ENCODE data around the gene EPSTI1.

The EPSTI1 gene

DNA sequence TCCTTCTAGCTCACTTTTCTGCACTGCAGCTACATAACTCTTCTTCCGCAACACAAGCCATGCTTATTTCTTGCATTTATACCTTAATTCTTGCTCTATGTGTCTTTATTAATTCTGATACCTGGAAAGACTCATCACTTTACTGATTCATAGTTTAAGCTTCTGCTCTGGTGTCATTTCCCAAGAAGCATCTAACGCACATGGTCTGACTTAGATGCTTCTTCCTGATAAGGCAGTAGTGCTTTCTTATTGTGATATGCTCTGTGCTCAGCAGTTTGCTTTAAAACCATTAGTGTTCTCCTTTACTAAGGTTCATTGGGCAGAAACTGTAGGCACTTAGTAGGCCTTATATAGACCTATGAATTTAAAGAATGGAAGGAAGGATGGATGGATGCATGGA lies 66.4 kb downstream of the EPSTI1 start:
- no peaks in the 10 kb centered on the region for H3K27me3 ChIP-seq (ENCODE audit: insufficient read depth, low read length)
- H3K36me3 ChIP-seq (ENCODE audit: insufficient read depth, low read depth, low read length), result no peaks in the 10 kb centered on the region
- H3K9ac ChIP-seq (ENCODE audit: low read depth, low read length), result no peak overlapping the region
- H3K4me3 ChIP-seq (ENCODE audit: low read length), result no peak overlapping the region
- H3K9me3 ChIP-seq (ENCODE audit: insufficient read depth, low read depth, low read length), result peaks cover 3% of the 10 kb centered on the region; the same call in 1 of the 2 replicates
- no peaks in the 10 kb centered on the region for H3K4me1 ChIP-seq (ENCODE audit: insufficient read depth, low read length)
- H3K27ac ChIP-seq (ENCODE audit: low read length), result no peak overlapping the region

DNA sequence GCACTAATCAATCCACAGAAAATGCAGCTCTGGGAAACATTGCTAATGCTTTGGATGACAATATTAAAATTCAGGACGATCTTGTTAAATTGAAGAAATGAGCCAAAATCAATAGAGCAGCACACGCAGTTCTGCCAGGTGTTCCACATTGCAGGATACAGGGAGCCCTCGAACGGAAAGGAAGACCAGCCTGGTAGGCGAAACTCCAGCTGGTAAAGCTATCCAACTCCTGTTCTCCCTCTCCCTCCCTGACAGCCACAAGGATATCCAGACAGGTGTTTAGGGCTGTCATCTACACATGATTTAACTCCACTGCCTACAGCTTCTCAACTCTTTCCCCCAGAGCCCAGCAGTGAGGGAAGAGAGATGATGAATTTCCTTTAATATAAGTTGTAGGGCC lies 67.7 kb downstream of the EPSTI1 start:
- Histone ChIP-seq H3K4me1 (ENCODE audit: insufficient read depth, low read length) (no peaks in the 10 kb centered on the region), H3K36me3 (ENCODE audit: insufficient read depth, low read depth, low read length) (no peaks in the 10 kb centered on the region)

DNA sequence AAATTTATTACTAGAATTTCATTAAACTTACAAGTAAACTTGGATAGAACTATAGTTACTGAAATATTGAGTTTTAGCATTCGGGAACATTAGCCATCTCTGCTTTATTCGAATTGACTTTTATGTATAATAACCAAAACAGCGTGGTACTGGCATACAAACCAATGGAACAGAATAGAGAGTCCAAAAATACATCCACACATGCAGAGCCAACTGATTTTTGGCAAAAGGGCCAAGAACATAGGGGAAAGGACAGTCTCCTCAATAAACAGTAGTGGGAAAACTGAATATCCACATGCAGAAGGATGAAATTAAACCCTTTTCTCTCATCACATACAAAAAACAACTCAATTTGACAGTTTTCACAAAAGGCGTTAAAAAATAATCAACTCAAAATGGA lies 84.3 kb downstream of the EPSTI1 start:
- Histone ChIP-seq H3K36me3 (ENCODE audit: insufficient read depth, low read depth, low read length) (no peaks in the 10 kb centered on the region), H3K9me3 (ENCODE audit: insufficient read depth, low read depth, low read length) (no peaks in the 10 kb centered on the region), H3K27me3 (ENCODE audit: insufficient read depth, low read length) (no peaks in the 10 kb centered on the region), H3K4me1 (ENCODE audit: insufficient read depth, low read length) (no peaks in the 10 kb centered on the region), H3K27ac (ENCODE audit: low read length) (no peak overlapping the region), H3K4me3 (ENCODE audit: low read length) (no peak overlapping the region), H3K9ac (ENCODE audit: low read depth, low read length) (no peak overlapping the region)

More for the DNA sequence above, 67.7 kb downstream of the EPSTI1 start:
- no peak overlapping the region for H3K27ac ChIP-seq (ENCODE audit: low read length)
- no peak overlapping the region for H3K4me3 ChIP-seq (ENCODE audit: low read length)
- H3K27me3 ChIP-seq (ENCODE audit: insufficient read depth, low read length), result no peaks in the 10 kb centered on the region
- peaks cover 3% of the 10 kb centered on the region; the same call in 1 of the 2 replicates for H3K9me3 ChIP-seq (ENCODE audit: insufficient read depth, low read depth, low read length)
- no peak overlapping the region for H3K9ac ChIP-seq (ENCODE audit: low read depth, low read length)

DNA sequence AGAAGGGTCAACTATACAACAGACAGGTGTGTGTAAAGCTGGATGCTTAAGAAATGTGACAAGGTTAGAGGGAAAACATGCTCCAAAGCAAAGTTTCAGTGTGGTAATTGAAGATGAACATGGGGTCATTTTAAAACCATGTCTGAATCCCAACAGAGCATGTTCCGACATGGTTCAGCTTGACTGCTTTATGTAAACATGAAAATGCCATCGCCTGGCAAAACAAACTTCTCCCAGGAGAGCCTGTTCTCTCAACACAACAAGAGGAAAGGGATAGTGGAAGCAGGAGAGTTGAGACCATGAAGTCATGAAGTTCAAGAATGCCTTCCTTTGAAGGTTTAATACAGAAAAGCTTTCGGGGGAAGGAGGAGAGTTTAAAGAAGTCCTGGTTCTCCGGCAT lies 85.8 kb downstream of the EPSTI1 start:
- H3K36me3 ChIP-seq (ENCODE audit: insufficient read depth, low read depth, low read length), result no peaks in the 10 kb centered on the region
- no peaks in the 10 kb centered on the region for H3K4me1 ChIP-seq (ENCODE audit: insufficient read depth, low read length)
- H3K9ac ChIP-seq (ENCODE audit: low read depth, low read length), result no peak overlapping the region
- no peak overlapping the region for H3K27ac ChIP-seq (ENCODE audit: low read length)
- H3K27me3 ChIP-seq (ENCODE audit: insufficient read depth, low read length), result no peaks in the 10 kb centered on the region
- no peaks in the 10 kb centered on the region for H3K9me3 ChIP-seq (ENCODE audit: insufficient read depth, low read depth, low read length)
- H3K4me3 ChIP-seq (ENCODE audit: low read length), result no peak overlapping the region

DNA sequence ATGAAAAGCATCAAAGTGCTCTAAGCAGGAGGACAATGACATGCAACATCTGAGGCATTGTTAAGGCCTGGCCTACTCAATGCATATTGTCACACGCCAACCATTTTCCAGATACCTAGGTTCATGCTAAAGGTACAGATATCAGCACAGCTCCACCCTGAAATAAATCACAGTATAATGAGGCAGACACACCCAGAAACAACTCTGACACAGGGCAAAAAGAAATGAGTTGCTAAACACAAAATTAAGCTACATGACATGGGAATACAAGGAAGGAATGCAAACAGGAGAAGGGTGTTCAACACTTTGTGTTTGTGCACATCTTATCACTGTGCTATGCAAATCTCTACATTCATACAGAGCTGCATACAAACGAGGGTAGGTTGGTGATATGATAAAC lies 86.5 kb downstream of the EPSTI1 start:
- Histone ChIP-seq H3K9me3 (ENCODE audit: insufficient read depth, low read depth, low read length) (no peaks in the 10 kb centered on the region), H3K27ac (ENCODE audit: low read length) (no peak overlapping the region), H3K4me1 (ENCODE audit: insufficient read depth, low read length) (no peaks in the 10 kb centered on the region), H3K9ac (ENCODE audit: low read depth, low read length) (no peak overlapping the region), H3K27me3 (ENCODE audit: insufficient read depth, low read length) (no peaks in the 10 kb centered on the region), H3K4me3 (ENCODE audit: low read length) (no peak overlapping the region), H3K36me3 (ENCODE audit: insufficient read depth, low read depth, low read length) (no peaks in the 10 kb centered on the region)

DNA sequence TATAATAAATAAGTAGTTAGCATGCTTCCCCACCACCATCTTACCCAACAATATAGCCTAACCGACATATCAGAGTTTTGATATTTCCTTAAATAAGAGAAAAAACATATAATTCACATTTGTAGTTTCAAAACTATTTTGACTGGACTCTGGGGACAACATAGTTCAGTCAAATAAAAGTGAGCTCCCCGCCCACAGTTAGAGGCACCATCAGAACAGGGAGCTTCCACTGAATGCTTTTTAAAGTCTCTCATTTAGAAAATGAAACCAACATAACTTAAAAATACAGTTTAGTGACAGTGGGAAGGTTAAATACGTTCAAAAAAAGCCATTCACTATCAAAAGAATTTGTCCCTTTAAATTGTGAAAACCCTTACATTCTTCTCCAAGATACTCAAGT lies 92.8 kb downstream of the EPSTI1 start:
- Histone ChIP-seq H3K4me1 (ENCODE audit: insufficient read depth, low read length) (no peaks in the 10 kb centered on the region; the same call in 1 of the 2 replicates), H3K9ac (ENCODE audit: low read depth, low read length) (no peak overlapping the region), H3K27ac (ENCODE audit: low read length) (no peak overlapping the region), H3K4me3 (ENCODE audit: low read length) (no peak overlapping the region), H3K27me3 (ENCODE audit: insufficient read depth, low read length) (no peaks in the 10 kb centered on the region), H3K36me3 (ENCODE audit: insufficient read depth, low read depth, low read length) (no peaks in the 10 kb centered on the region), H3K9me3 (ENCODE audit: insufficient read depth, low read depth, low read length) (no peaks in the 10 kb centered on the region)

DNA sequence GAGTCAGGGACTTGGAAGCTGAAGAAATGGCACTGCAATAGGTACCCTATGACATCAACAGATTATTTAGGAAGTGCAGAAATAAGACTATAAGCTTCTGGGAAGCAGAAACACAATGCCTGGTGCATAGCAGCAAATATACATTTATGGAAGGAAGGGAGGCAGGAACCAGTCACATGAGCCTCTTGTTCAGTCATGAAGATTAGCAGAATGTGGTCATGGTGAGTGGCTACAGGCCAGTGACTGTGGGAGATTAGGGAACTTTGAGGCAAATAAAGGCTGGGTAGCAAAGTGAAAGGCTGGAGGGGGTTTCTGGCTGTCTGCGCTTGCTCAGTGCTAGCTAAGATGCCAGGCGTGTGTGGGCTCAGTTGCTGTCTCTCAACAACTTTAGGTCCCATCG lies 96.3 kb downstream of the EPSTI1 start:
- Histone ChIP-seq H3K4me1 (ENCODE audit: insufficient read depth, low read length) (no peaks in the 10 kb centered on the region; the same call in 1 of the 2 replicates), H3K27me3 (ENCODE audit: insufficient read depth, low read length) (no peaks in the 10 kb centered on the region), H3K27ac (ENCODE audit: low read length) (no peak overlapping the region), H3K9ac (ENCODE audit: low read depth, low read length) (no peak overlapping the region), H3K36me3 (ENCODE audit: insufficient read depth, low read depth, low read length) (no peaks in the 10 kb centered on the region), H3K4me3 (ENCODE audit: low read length) (no peak overlapping the region), H3K9me3 (ENCODE audit: insufficient read depth, low read depth, low read length) (no peaks in the 10 kb centered on the region)

DNA sequence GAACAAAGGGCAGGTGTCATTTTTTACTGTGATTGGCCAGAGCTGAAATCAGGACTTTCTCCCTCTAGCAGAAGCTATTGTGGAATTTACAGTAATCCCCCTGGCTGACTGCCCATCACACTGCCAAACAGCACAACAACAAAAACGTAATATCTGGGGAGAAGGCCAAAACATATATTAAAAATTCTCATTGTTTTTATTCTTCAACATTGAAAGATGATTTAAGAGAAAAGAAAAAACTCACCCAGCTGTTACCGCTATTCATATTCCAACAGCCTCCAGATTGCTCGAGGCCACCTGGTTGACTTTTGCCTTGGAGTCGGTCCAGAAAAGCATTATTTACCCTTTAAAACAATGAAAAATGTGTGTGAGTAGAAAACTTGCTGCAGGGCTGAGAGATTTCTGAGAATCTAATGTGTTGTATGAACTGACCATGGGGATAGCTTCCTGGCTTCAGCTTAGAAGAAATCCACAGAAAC lies 97.2 kb downstream of the EPSTI1 start:
- H3K36me3 ChIP-seq (ENCODE audit: insufficient read depth, low read depth, low read length), result no peaks in the 10 kb centered on the region
- H3K27ac ChIP-seq (ENCODE audit: low read length), result no peak overlapping the region
- no peak overlapping the region for H3K9ac ChIP-seq (ENCODE audit: low read depth, low read length)
- no peaks in the 10 kb centered on the region; the same call in 1 of the 2 replicates for H3K4me1 ChIP-seq (ENCODE audit: insufficient read depth, low read length)
- no peak overlapping the region for H3K4me3 ChIP-seq (ENCODE audit: low read length)
- H3K9me3 ChIP-seq (ENCODE audit: insufficient read depth, low read depth, low read length), result no peaks in the 10 kb centered on the region
- H3K27me3 ChIP-seq (ENCODE audit: insufficient read depth, low read length), result no peaks in the 10 kb centered on the region

DNA sequence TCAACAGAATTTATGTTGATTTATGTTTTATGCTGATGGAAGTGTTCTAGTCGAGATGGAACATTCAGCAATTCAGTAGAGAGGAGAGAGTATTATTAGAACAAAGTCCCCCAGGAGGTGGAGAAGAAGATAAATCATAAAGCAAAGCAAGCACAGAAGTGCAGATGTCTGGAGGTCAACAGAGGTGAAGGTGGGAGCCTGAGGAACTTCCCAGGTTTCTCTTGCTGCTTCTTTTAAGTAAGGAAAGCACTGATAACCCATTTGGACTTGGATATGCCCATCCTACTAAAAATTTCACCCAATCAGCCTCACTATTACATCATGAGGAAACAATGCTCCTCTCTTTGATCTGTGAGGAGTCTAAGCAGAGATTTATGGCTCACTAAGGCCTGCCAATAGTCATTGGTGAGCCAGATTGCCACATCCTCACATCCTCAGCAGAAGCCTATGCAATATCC lies 98.8 kb downstream of the EPSTI1 start:
- Histone ChIP-seq H3K27ac (ENCODE audit: low read length) (no peak overlapping the region), H3K4me1 (ENCODE audit: insufficient read depth, low read length) (no peaks in the 10 kb centered on the region; the same call in 1 of the 2 replicates), H3K36me3 (ENCODE audit: insufficient read depth, low read depth, low read length) (no peaks in the 10 kb centered on the region), H3K9ac (ENCODE audit: low read depth, low read length) (no peak overlapping the region), H3K27me3 (ENCODE audit: insufficient read depth, low read length) (no peaks in the 10 kb centered on the region), H3K9me3 (ENCODE audit: insufficient read depth, low read depth, low read length) (no peaks in the 10 kb centered on the region), H3K4me3 (ENCODE audit: low read length) (no peak overlapping the region)

DNA sequence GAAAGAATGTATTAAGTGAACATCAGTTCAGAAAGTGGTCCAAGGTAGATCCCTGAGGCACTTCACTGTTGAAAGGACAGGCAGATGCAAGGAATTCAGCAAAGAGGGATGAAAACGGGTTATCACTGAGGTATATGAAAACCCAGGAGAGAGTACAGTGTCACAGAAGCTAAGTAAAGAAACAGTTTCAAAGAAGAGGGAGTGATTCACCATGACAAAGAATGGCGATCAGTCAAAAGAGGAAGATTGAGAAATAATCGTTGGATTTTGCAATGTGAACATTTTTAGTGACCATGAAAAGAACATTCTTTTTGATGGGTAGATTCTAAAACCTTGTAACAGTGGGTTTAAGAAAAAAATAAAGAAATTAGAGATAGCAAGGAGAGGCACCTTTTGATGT lies 99.3 kb downstream of the EPSTI1 start:
- Histone ChIP-seq H3K4me1 (ENCODE audit: insufficient read depth, low read length) (no peaks in the 10 kb centered on the region; the same call in 1 of the 2 replicates), H3K27me3 (ENCODE audit: insufficient read depth, low read length) (no peaks in the 10 kb centered on the region), H3K9me3 (ENCODE audit: insufficient read depth, low read depth, low read length) (no peaks in the 10 kb centered on the region), H3K9ac (ENCODE audit: low read depth, low read length) (no peak overlapping the region), H3K27ac (ENCODE audit: low read length) (no peak overlapping the region), H3K36me3 (ENCODE audit: insufficient read depth, low read depth, low read length) (no peaks in the 10 kb centered on the region), H3K4me3 (ENCODE audit: low read length) (no peak overlapping the region)

DNA sequence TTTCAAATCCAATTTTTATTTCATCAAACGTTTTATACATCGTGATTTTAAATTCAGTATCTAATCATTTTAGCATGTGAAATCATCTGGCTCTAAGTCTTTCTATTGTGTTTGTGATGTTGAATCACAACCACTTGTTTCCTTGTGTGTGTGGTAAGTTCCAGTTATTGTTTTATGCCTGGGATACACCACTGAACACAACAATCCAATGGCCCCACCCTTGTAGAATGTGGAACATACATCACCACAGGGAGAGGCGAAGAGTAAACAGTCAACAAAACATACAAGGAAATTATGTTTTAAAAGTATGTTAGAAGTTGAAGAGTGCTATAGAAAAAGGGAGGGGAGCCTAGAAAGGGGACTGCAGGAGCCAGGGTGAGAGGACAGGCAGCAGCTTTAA lies 100.5 kb downstream of the EPSTI1 start:
- Histone ChIP-seq H3K4me3 (ENCODE audit: low read length) (no peak overlapping the region), H3K27me3 (ENCODE audit: insufficient read depth, low read length) (no peaks in the 10 kb centered on the region), H3K9ac (ENCODE audit: low read depth, low read length) (no peak overlapping the region), H3K4me1 (ENCODE audit: insufficient read depth, low read length) (no peaks in the 10 kb centered on the region; the same call in 1 of the 2 replicates), H3K9me3 (ENCODE audit: insufficient read depth, low read depth, low read length) (no peaks in the 10 kb centered on the region), H3K27ac (ENCODE audit: low read length) (no peak overlapping the region), H3K36me3 (ENCODE audit: insufficient read depth, low read depth, low read length) (no peaks in the 10 kb centered on the region)

DNA sequence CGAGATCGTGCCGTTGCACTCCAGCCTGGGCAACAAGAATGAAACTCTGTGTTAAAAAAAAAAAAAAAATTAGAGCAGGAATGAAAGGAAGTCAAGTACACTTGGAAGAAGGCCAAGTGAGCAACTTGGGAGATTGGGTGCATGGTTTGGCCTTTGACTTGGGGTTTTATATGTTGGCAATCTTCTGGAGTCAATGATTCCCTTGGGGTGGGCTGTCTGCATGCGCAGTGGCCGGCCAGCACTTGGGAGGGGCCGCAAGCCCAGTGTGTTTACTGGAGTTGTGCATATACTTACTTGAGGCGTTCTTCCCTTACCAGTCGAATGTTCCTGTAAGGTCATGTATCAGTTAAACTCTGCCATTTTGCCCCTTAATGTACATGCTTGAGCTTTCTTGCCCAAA lies 106.7 kb downstream of the EPSTI1 start:
- no peak overlapping the region for H3K27ac ChIP-seq (ENCODE audit: low read length)
- H3K4me1 ChIP-seq (ENCODE audit: insufficient read depth, low read length), result peaks cover 5% of the 10 kb centered on the region
- no peak overlapping the region for H3K9ac ChIP-seq (ENCODE audit: low read depth, low read length)
- no peaks in the 10 kb centered on the region for H3K36me3 ChIP-seq (ENCODE audit: insufficient read depth, low read depth, low read length)
- H3K4me3 ChIP-seq (ENCODE audit: low read length), result no peak overlapping the region
- H3K27me3 ChIP-seq (ENCODE audit: insufficient read depth, low read length), result no peaks in the 10 kb centered on the region
- H3K9me3 ChIP-seq (ENCODE audit: insufficient read depth, low read depth, low read length), result no peaks in the 10 kb centered on the region
